ENCODE measurements around the gene GALNT11.
"Not testable (repeated sequence)": the region's sequence is repeated elsewhere in the genome, so short reads cannot be mapped to it uniquely, and the experiment has no call there.

Gene GALNT11

DNA sequence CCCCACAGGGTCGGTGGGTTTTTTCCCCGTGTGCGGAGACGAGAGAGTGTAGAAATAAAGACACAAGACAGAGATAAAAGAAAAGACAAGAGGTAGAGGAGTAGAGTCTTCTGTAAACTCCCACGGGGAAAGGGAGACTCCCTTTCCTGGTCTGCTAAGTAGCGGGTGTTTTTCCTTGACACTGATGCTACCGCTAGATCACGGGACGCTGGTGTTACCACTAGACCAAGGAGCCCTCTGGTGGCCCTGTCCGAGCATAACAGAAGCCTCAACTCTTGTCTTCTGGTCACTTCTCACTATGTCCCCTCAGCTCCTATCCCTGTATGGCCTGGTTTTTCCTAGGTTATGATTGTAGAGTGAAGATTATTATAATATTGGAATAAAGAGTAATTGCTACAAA, 4.6 kb downstream of the GALNT11 start:
- not testable (repeated sequence) for DNase-seq

DNA sequence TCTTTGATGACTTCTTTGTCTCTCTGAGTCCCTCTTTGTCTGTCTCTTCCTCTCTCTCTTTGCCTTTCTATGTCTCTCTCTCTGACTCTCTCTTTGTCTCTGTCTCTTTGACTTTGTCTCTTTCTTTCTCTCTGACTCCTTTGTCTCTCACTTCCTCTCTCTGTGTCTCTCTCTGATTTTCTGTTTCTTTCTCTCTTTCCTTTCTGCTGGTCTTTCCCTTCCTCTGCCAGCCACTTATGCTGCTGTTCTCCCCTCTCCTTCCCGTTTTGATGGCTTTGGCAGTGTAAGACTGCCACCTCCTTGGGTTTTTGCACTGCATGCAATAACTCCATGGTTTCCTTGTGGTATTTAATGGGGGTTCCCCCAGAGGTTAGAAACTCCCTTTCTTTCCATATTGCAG, 5.2 kb downstream of the GALNT11 start:
- DNase-seq, result not testable (repeated sequence)

DNA sequence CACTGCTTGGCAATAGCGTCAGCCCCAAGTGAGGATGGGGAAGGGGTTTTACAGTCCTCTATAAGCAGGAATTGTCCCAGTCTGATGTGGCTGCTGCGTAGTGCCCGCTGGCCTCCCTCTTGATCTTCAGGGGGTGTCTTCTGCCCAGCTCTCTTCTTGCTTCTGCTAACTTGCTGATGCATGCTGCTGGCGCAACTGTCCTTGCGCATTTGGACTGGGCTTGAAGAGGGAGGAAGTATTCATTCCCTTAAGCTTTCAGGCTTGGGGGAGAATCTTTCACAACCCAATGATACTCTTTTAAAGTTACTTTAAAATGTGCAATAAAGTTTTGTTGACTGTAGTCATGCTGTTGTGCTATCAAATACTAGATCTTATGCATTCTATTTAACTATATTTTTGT, 10.3 kb downstream of the GALNT11 start:
- no peak for DNase-seq

DNA sequence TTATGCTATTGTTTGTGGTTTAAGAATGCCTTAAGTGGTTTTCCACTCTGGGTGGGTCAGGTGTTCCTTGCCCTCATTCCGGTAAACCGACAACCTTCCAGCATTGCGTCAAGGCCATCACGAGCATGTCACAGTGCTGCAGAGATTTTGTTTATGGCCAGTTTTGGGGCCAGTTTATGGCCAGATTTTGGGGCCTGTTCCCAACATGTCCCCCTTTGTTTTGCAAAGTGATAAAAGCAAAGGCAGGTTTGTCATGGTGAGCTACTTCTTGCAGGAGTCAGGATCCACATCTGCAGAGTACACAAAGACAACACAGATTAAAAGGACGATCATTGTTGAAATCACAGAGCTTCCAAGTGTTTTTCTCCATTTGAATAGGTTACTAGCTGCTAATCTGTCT, 12.9 kb downstream of the GALNT11 start:
- DNase-seq, result not testable (repeated sequence)

DNA sequence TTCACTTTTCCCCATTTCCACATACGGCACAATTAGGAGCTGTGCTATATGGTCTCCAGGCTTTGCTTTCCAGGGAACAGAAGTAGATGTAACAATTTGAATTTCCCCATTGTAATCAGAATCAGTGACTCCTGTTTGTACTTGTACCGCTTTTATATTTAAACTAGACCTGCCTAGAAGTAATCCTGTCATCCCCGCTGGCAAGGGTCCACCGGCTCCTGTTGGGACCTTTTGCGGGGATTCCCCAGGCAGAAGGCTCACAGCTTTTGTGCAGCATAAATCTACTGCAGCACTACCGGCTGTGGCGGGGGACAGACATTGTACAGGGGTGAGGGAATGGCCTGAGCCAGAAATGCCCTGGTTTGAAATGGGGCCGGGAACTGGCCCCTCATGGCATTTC, 17.6 kb downstream of the GALNT11 start:
- not testable (repeated sequence) for DNase-seq

DNA sequence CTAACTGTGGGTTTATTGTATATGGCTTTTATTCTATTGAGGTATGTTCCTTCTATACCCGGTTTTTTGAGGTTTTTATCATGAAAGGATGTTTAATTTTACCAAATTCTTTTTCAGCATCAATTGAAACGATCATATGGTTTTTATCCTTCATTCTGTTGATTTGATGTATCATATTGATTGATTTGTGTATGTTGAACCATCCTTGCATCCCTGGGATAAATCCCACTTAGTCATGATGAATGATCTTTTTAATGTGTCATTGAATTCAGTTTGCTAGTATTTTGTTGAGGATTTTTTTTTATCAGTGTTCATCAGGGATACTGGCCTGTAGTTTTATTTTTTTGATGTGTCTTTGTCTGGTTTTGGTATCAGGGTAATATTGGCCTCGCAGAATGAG, 19.4 kb downstream of the GALNT11 start:
- DNase-seq, result not testable (repeated sequence)

DNA sequence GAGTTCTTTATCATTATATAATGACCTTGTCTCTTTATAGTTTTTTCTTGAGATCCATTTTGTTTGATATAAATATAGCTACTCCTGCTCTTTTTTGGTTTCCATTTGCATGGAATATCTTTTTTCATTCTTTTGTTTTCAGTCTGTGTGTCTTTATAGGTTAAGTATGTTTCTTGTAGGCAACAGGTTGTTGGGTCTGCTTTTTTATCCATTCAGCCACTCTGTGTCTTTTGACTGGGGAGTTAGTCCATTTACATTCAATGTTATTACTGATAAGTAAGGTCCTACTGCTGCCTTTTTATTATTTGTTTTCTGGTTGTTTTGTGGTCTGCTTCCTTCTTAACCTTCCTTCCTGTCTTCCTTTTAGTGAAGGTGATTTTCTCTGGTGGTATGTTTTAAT, 21.1 kb downstream of the GALNT11 start:
- no peak for DNase-seq

DNA sequence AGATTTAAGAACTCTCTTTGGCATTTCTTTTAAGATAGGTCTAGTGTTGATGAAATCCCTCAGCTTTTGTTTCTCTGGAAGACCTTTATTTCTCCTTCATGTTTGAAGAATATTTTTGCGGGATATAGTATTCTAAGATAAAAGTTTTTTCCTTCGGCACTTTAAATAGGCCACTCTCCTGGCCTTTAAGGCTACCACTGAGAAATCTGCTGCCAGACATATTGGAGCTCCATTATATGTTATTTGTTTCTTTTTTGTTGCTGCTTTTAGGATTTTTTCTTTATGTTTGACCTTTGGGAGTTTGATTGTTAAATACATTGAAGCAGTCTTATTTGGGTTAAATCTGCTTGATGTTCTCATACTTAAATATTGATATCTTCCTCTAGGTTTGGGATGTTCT, 22.6 kb downstream of the GALNT11 start:
- no peak for DNase-seq

DNA sequence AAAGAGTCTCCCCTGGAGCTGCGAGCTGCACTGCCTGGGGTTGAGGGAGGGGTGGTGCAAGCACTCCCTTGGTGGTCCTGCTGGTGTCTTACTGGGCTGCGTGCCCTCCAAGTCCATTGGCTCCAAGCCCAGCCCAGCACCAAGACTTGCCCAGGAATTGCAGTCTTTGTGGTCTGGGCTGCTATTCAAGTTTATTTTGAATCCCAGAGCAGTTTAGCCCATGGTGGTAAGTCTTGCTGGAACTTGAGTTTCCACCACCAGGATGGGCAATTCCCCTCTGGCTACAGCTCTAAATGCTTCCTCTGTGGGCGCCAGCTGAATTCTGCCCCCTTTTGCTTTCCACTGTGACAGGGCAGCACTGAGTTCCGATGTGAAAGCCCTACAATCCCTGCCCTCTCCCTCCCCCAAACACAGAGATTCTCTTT, 25.1 kb downstream of the GALNT11 start:
- DNase-seq, result no peak

DNA sequence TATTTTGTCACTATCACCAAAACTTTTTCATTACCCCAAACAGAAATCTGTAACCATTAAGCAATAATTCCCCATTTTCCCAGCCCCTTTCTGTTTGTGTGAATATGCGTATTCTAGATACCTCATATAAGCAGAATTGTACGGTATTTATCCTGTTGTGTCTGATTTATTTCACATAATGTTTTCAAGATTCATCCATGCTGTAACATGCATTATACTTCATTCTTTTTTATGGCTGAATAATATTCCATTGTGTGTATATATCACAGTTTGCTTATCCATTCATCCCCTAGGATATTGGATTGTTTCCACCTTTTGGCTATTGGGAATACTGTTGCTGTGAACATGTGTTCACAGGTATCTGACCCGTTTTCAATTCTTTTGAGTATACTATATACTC, 26.5 kb downstream of the GALNT11 start:
- DNase-seq, result no peak

DNA sequence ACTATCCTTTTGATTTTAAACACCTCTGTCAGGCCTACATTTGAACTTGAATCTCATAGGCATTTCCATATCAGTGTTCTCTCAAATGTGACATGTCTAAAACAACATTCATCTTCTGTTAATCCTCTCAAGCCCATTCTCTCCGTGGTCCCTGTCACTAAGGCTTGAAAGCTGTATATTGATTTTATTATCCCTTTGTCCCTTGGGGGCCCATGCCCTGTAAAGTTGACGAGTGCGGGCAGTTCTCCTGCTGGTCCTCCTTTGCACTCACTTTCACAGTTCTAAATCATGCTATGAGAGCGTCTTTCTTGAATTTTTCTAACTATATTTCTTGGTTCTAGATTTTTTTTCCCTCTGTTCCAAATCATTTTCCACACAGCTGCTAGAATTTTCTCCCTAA, 27.3 kb downstream of the GALNT11 start:
- DNase-seq, result no peak

DNA sequence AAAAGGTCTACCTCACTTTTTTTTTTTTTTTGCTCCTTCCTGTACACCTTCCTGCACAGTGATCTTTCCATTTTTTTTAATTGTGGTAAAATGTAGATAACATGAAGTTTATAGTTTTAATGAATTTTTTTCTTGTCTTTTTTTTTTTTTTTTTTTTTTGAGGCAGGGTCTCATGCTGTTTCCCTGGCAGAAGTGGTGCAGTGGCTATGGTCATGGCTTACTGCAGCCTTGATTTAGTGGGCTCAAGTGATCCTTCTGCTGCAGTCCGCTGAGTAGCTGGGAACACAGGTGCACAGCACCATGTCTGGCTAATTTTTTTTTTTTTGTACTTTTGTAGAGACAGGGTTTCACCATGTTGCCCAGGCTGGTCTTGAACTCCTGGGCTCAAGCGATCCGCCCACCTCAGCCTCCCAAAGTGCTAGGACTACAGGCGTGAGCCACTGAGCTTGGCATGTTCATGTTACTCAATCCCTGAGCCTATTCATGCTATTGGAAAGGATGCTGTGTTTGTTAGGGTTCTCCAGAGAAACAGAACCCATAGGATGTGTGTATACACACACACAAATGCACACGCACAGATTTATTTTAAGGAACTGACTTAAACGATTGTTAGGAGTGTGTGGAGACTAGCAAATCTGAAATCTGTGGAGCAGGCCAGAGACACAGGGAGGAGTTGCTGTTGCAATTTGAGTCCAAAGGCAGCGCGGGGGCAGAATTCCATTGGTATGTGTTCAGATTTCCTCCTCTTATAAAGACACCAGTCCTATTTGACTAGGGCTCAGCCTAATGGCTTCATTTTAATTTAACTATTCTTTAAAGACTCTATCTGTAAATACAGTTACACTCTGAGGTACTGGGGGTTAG, 29.1 kb downstream of the GALNT11 start:
- DNase-seq, result no peak

DNA sequence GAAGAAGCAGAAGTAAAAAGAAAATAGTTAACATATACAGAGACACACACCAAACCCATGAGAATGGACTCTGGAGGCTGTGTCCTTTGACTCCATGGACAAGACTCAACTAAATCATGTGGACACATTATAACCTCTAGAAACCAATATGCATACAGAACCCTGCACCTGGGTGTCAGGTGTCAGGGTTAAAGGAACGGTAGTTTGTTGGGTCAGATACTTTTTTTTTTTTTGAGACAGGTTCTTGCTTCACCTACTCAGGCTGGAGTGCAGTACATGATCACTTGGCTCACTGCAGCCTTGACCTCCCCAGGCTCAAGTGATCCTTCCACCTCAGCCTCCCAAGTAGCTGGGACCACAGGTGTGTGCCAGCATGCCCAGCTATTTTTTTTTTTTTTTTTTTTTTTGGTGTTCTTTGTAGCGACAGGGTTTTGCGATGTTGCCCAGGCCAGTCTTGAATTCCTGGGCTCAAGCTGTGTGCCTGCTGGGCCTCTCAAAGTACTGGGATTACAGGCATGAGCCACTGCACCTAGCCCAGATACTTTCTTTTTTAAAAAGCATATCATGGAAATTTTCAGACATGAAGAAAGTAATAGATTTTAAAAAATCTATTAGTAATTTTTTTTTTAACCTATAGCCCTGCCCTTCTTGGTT, 31.3 kb downstream of the GALNT11 start:
- no peak for DNase-seq

DNA sequence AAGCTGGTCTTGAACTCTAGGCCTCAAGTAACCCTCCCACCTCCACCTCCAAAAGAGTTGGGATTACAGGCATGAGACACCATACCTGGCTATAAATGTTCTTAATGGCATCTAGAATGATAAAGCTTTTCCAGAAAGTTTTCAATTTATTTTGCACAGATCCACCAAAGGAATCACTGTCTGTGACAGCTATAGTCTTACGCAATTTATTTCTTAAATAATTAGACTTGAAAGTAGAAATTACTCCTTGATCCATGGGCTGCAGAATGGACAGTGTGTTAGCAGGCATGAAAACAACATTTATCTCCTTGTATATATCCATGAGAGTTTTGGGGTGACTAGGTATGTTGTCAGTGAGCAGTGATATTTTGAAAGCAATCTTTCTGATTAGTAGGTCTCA, 33.8 kb downstream of the GALNT11 start:
- DNase-seq, result no peak

DNA sequence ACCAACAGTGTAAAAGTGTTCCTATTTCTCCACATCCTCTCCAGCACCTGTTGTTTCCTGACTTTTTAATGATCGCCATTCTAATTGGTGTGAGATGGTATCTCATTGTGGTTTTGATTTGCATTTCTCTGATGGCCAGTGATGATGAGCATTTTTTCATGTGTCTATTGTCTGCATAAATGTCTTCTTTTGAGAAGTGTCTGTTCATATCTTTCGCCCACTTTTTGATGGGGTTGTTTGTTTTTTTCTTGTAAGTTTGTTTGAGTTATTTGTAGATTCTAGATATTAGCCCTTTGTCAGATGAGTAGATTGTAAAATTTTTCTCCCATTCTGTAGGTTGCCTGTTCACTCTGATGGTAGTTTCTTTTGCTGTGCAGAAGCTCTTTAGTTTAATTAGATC, 35.6 kb downstream of the GALNT11 start:
- not testable (repeated sequence) for DNase-seq

DNA sequence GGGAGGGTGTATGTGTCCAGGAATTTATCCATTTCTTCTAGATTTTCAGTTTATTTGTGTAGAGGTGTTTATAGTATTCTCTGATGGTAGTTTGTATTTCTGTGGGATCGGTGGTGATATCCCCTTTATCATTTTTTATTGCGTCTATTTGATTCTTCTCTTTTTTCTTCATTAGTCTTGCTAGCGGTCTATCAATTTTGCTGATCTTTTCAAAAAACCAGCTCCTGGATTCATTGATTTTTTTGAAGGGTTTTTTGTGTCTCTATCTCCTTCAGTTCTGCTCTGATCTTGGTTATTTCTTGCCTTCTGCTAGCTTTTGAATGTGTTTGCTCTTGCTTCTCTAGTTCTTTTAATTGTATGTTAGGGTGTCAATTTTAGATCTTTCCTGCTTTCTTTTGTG, 37.7 kb downstream of the GALNT11 start:
- DNase-seq, result not testable (repeated sequence)

DNA sequence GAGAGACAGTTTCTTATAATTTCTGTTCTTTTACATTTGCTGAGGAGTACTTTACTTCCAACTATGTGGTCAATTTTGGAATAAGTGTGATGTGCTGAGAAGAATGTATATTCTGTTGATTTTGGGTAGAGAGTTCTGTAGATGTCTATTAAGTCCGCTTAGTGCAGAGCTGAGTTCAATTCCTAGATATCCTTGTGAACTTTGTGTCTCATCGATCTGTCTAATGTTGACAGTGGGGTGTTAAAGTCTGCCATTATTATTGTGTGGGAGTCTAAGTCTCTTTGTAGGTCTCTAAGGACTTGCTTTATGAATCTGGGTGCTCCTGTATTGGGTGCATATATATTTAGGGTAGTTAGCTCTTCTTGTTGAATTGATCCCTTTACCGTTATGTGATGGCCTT, 38.3 kb downstream of the GALNT11 start:
- DNase-seq, result not testable (repeated sequence)

DNA sequence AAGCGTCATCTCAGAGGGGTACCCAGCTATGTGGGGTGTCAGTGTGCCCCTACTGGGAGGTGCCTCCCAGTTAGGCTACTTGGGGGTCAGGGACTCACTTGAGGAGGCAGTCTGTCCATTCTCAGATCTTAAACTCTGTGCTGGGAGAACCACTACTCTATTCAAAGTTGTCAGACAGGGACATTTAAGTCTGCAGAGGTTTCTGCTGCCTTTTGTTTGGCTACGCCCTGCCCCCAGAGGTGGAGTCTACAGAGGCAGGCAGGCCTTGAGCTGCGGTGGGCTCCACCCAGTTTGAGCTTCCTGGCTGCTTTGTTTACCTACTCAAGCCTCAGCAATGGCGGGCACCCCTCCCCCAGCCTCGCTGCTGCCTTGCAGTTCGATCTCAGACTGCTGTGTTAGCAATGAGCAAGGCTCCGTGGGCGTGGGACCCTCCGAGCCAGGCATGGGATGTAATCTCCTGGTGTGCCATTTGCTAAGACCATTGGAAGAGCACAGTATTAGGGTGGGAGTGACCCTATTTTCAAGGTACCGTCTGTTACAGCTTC, 40.4 kb downstream of the GALNT11 start:
- DNase-seq, result not testable (repeated sequence)

DNA sequence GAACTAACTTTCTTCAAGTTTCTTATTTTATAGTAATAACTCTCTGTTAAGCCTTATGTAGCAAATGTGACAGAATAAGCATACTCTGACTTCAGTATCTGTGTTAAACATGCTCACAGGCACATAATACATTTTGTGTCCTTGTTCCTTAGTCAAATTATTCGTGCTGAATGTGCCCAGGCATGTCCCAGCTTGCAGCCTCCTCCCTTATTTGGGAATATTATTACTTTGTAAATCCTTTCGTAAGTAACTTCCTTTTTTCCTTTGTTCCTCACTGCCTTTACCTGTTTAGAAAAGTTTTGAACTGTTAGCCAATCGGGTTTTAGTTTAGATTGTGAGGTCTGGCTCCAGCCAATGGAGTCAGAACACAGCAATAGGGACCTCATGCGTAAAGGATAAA, 46.9 kb downstream of the GALNT11 start:
- DNase-seq, result no peak

DNA sequence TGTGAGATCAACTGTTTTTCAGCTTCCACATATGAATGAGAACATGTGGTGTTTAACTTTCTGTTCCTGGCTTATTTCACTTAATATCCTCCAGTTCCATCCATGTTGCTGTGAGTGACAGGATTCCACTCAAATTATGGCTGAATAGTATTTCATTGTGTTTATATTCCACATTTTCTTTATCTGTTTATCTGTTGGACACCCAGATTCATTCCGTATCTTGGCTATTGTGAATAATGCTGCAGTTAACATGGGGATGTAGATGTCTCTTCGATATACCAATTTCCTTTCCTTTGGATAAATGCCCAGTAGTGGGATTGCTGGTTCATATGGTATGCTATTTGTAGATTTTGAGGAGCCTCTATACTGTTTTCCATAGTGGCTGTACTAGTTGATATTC, 47.9 kb downstream of the GALNT11 start:
- no peak for DNase-seq

DNA sequence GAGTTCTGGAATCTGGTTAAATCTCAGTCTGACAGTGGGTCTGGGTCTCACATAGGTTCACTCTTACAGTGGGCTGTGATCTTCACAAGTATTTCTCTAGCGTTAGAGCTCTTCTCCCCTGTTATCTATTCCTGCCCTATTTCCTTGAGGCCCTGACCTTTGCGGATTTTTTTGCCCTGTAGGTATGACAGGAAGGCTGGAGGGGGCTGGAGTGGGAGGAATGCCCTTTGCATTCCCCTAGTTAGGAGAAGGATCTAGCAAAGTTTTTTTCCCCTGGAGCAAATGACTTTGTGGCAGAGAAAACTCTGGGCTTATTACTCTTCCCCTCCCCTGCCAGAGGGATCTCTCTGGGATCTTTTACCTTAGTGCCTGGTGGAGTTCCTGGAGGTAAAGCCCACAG, 49.2 kb downstream of the GALNT11 start:
- DNase-seq, result no peak

DNA sequence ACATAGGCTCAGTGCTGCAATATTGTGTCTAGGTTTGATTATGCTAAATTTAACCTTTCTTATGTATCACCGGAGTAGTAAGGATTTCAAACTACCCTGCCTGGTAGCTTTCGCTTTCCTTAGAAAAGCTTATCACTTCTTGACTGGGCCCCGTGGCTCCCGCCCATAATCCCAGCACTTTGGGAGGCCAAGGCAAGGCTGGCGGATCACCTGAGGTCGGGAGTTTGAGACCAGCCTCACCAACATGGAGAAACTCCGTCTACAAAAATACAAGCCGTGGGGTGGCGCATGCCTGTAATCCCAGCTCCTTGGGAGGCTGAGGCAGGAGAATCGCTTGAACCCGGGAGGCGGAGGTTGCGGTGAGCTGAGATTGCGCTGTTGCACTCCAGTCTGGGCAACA, 49.9 kb downstream of the GALNT11 start:
- DNase-seq, result not testable (repeated sequence)

DNA sequence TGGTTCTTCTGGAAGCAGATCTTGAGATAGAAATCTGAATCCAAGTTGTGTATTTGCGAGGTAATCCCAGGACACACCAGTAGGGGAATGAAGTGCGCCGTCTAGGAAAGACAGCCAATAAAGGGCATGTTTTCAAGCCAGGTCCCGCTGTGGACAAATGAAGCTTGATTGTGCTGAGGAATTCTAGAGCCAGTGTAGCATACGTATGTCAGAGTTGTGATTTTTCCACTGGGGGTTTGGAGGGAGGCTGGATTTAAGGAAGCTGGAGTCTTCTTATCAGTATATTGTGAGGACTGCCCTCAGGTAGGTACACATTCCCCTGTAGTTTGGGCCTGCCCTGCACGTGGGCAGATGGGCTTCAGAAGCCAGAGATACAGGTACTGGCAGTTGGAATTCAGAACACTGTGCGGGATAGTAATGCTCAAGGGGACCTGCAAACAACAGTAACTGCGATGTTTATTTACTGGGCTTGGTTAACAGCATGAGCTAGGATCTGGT, 50.9 kb downstream of the GALNT11 start:
- no peak for DNase-seq

All from NCI-H2081 treated with DMSO at 0.1 percent for 48 hours (cell line).